Measurements from ENCODE around the gene NPTX1. TPM values are rescaled to one million over a fixed set of nuclear protein-coding genes. Genes with fewer than 3 reads are reported as not detected.

The NPTX1 gene
- total RNA-seq, 4 donors from 2014 or later, result 1.2 to 6.3 (median 3.8) TPM

DNA sequence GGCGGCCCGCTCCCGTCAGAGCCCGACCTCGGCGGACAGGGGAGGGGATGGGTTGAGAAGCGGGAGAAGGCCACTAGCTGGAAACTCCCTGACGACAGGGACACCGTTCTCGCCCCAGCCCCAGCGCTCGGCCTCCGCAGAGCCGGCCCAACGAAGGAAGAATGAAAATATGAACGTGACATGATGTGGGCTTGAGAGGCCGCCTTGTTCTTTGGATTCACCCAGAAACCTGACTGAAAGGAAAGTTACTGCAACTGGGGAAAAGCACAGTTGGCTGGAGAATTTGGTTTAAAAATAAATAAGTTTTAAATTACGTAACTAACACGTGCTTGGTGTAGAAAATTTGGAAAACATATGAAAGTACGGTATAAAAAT lies 21.1 kb downstream of the NPTX1 start:
- H3K4me1 ChIP-seq, result peaks cover 3 to 54% (median 12%) of the 10 kb centered on the region in 3 donors
- no peaks in the 10 kb centered on the region for H3K36me3 ChIP-seq
- H3K9me3 ChIP-seq, result no peaks in the 10 kb centered on the region
- ATAC-seq, result peak; percentile 51
- TF ChIP-seq POLR2A (IDR thresholded peaks at IDR 0.05) (no peak), CTCF (IDR thresholded peaks at IDR 0.05) (no peak), POLR2AphosphoS5 (IDR thresholded peaks at IDR 0.05) (no peak), EP300 (IDR thresholded peaks at IDR 0.05) (no peak)
- peak overlapping the region; percentile 98 to 100 (median 98) for H3K27ac ChIP-seq
- no peaks in the 10 kb centered on the region for H3K27me3 ChIP-seq
- peak overlapping the region; percentile 78 to 90 for H3K4me3 ChIP-seq
- WGBS, 2 donors (ENCODE audit: low coverage in 1 of 2), result 6 to 7% methylated on average over 5 to 14 of the region's 20 CpGs

DNA sequence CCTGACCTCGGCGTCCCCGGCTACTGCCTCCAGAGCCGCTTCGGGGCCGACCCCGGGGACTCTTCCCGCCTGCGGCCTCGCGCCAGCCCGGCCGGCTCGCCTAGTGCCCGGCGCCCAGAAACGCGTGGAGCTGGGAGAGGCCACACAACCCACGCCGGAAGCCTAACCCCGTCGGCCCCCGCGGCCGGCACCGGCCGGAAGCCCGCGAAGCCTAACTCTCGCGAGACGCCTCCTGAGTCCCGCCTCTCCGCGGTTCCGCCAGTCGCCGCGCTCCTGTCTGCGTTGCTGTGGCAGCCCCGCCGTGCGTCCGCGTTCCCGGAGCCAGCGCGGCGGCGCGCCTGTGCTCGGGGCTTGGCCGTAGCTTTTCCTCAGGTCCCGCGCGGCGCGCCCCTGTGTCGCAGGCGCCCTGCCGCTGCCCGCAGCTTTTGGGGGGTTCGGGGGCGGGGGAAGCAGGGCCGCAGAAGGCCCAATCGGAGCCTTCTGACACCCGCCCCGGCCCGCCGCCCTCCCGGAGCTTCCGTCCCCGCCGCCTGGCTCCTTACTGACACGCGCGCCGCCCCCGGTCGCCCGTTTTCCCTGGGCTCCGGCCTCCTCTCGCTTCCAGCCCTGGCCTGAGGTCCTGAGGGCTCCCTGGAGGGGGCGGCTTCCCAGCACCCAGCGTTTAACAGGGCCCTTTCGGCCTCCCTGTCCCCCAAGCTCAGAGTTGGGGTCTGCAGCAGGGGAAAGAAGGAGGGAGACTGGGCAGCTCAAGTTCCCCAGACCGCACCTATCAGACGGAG lies 21.7 kb downstream of the NPTX1 start:
- H3K4me1 ChIP-seq, result peaks cover 3 to 54% (median 12%) of the 10 kb centered on the region in 3 donors
- no peaks in the 10 kb centered on the region for H3K27me3 ChIP-seq
- H3K4me3 ChIP-seq, result peak overlapping the region; percentile 78 to 90
- no peaks in the 10 kb centered on the region for H3K9me3 ChIP-seq
- peak overlapping the region; percentile 98 to 100 (median 98) for H3K27ac ChIP-seq
- WGBS, 2 donors (ENCODE audit: low coverage in 1 of 2), result no CpG with 5 or more reads among the region's 88 CpGs
- peak; percentile 95 for ATAC-seq
- no peaks in the 10 kb centered on the region for H3K36me3 ChIP-seq
- TF ChIP-seq EP300 (IDR thresholded peaks at IDR 0.05), result no peak
- peak in 3 of 4 experiments; percentile 2 to 19 (median 12) for TF ChIP-seq CTCF (IDR thresholded peaks at IDR 0.05)
- TF ChIP-seq POLR2AphosphoS5 (IDR thresholded peaks at IDR 0.05), result peak; percentile 86
- TF ChIP-seq POLR2A (IDR thresholded peaks at IDR 0.05), result peak; percentile 91 to 94

DNA sequence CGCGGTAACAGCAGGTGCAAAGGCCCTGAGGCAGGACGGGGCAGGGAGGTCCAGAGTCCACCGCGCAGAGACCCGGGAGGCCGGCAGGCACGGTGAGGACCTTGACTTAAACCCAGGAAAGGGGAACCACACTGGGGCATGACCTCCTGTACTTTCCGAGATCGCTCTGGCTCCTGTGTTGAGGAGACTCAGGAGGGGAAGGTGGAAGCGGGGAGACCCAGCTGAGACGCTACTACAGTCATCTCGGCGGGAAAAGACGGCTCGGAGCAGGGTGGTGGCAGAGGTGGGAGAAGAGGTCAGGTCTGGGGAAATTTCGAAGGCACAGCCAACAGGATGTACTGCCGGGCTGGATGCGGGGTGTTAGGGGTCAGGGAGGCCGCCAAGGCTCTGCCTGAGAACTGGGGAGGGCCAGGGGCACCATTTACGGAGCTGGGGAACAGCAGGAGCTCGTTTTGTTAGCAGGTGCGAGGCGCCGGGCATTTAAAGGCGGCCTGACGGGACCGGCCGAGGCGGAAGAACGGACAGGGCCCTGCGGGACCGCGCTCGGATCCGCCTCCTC lies 22.3 kb downstream of the NPTX1 start:
- Histone ChIP-seq H3K4me3 (peak overlapping the region; percentile 78 to 90), H3K4me1 (peaks cover 3 to 58% (median 12%) of the 10 kb centered on the region in 3 donors), H3K9me3 (no peaks in the 10 kb centered on the region), H3K27ac (peak overlapping the region; percentile 98 to 100 (median 98)), H3K27me3 (no peaks in the 10 kb centered on the region), H3K36me3 (no peaks in the 10 kb centered on the region)
- 46 to 49% methylated on average over 8 to 16 of the region's 36 CpGs for WGBS, 2 donors (ENCODE audit: low coverage in 1 of 2)
- ATAC-seq, result peak; percentile 24
- TF ChIP-seq POLR2AphosphoS5 (IDR thresholded peaks at IDR 0.05) (no peak), POLR2A (IDR thresholded peaks at IDR 0.05) (no peak), EP300 (IDR thresholded peaks at IDR 0.05) (no peak), CTCF (IDR thresholded peaks at IDR 0.05) (no peak)

DNA sequence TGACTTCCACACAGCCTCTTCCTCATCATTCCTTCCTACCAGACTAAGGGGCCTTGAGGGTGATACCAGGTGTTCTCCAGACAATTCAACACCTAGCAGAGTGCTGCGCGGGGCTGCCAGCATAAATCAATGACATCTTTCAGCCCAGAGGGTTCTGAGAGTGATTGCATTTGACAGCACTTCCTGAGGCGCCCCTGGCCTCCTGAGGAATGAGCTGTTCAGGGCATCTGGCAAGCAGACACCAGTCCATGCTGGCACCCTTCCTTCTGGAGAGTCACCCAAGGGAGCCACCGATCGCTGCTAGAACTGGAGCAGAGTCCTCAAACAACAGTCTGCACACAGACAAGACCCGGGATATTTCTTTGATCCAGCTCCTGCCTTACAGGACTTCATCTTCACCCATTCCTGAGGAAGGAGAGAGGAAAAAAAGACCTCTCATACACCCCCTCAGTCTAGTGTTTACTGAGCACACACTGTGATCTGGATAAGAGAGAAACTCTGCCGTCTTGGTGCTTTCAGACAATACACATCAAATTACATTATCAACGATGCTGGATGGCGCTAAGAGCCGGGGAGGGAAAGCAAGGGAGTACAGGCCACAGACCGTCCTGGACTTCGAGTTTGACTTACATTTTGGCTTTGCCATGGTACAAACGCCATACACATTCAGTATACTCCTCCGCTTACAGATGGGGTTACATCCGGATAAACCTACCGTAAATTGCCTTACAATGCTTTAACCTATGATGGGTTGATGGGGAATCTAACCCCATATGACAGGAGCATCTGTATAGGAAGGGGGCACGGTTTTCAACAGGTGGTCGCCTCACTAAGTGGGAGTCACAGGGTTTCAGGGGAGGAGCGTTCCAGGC lies 23.0 kb downstream of the NPTX1 start:
- Histone ChIP-seq H3K4me3 (peak overlapping the region in 1 of 2 donors; percentile 90), H3K27me3 (no peaks in the 10 kb centered on the region), H3K4me1 (peaks cover 3 to 58% (median 12%) of the 10 kb centered on the region in 3 donors), H3K27ac (no peak overlapping the region), H3K9me3 (no peaks in the 10 kb centered on the region), H3K36me3 (no peaks in the 10 kb centered on the region)
- no peak for ATAC-seq
- TF ChIP-seq POLR2AphosphoS5 (IDR thresholded peaks at IDR 0.05) (no peak), POLR2A (IDR thresholded peaks at IDR 0.05) (no peak), CTCF (IDR thresholded peaks at IDR 0.05) (no peak), EP300 (IDR thresholded peaks at IDR 0.05) (no peak)
- 79 to 80% methylated on average over 13 of the region's 19 CpGs for WGBS, 2 donors (ENCODE audit: low coverage in 1 of 2)

All from gastroesophageal sphincter (tissue), 4 donors.